GM18517 (cell line): Measurements from ENCODE around the gene NPC1.
"Not testable (repeated sequence)": the region's sequence is repeated elsewhere in the genome, so short reads cannot be mapped to it uniquely, and the experiment has no call there.

Experiments
- ATAC-seq: cut with Tn5 transposase; IDR thresholded peaks from one replicate; pipeline ENCODE4 v1.9.1; 2021; ENCODE audit warnings: mild to moderate bottlenecking, moderate library complexity; ENCODE audit not compliant: unreplicated experiment

NPC1 gene

DNA sequence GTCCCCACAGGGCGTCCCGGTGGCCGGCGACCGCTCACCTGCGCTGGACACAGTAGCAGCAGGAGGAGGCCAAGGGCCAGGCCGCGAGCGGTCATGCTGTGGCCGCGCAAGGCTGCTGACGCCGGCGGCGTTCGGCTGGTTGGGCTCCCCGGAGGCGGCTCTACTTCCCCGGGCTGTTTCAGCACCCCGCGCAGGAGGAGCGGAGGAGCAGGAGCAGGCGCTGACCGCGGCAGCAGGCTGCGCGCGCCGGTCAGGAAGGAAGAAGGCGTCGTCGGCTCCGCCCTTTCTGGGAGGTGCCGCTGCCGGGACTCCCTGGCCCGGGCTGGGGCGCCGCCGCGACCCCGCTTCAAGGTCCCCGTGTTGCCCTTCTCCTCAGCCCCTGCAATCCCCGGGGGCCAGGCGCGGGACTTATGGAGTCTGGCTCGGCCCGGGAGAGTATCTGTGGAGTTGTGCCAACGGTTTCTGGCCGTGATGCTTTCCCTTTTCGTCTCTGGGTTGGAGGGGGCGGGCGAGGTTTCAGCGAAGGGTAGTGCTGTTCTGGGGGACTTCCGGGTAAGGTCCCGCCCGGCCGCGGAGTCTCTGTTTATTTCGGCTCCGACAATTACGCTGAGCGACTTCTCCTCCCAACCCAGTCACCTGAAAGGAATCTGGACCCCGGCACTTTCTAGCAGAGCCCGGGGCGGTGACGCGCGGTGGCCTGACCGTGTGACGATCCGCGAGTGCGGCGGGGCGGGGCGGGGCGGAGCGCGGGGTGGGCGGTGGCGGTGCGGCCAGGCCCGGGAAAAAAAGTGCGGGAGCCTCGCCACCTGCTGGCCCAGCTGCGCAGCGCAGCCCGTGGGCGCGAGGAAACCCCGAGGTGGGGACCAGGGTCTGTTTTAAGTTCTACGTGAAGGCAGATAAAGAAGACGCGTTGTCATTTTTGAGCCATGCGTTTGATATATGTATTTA, at the start of gene NPC1:
Gene NPC1 (minus strand): TSS at position 258 of the 948 bp plus-strand sequence. CDS start 163 bp downstream, at position 95.
- ATAC-seq = peak; percentile 81

DNA sequence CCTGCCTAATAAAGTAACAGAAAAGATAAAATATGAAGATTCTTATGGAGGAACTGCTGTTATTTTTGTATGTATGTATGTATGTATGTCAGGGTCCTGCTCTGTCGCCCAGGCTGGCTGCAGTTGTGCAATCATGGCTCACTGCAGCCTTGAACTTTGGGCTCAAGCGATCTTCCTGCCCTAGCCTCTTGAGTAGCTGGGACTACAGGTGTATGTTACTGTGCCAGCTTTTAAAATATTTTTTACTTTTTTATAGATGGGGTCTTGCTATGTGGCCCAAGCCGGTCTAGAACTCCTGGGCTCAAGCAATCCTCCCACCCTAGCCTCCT, 49.7 kb upstream of the NPC1 start:
- ATAC-seq = no peak

DNA sequence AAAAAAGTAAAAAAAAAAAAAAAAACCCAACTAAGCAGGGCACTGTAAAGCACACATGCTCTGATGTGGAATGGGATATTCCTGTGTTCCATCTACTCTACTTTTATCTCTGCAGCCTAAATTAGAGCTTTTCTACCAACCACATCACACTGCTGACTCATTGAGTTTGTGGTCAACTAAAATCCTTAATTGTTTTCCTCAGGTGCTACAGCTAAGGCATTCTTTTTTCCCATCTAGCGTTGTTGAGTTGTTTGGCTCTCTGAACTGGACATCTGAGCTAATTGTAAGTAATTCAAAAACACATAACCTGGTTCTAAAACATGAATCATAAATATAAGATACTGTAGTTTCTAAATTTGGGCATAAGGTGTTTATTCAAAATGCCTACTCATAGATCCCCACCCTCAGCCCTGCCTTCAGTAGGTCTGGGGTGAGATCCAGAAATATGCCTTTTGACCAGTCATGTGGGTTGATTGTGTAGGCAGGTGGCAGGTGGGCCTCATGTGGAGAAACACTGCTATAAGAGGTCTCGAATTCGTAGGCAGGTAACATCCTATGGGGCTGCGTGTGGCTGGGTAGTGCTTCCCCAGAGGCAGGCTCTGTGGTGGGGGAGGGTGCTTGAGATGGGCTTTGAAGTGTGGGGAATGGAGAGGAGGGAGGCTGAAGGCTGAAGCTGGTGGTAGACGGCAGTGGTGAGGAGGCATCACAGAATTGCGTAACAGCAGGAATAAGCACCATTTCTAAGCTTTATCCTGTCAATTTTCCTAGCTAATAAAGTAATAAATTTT, 49.2 kb upstream of the NPC1 start:
- ATAC-seq = no peak

DNA sequence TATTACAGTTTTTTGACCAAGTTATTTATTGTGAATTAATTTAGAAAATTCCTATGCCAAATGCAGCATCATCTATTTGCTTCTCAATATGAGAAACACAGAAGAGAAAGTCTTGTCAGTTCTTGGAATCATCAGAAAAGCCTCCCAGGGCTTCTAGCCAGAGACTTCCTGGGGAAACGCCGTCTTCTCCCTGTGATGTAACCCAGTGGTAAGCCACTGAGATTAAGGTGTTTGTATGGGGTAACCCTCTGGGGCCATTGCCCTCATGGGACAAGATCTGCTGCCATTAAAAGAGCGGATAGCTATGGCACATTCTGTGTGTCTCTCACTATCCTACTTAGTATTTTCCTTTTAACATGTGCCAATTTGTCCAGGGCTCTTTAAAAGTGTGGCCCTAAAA, 48.4 kb upstream of the NPC1 start:
- ATAC-seq = no peak

DNA sequence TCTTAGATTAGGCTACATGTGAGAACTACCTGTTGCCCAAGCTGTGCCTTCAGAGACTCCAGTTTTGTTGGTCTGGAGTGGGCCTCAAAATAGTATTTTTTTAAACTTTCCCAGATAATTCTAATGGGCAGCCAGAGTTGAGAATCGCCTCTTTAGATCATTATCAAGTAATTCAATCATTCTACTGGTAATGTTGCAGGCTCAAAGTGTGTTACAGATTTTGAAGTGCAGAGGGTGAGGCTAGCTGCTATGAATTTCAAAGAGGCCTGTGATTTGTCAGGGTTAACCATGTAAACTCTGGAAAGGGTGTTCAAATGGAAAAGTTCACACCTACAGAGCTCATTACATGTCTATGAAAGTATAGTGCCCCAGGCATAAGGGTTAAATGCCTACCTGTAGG, 46.3 kb upstream of the NPC1 start:
- no peak for ATAC-seq

DNA sequence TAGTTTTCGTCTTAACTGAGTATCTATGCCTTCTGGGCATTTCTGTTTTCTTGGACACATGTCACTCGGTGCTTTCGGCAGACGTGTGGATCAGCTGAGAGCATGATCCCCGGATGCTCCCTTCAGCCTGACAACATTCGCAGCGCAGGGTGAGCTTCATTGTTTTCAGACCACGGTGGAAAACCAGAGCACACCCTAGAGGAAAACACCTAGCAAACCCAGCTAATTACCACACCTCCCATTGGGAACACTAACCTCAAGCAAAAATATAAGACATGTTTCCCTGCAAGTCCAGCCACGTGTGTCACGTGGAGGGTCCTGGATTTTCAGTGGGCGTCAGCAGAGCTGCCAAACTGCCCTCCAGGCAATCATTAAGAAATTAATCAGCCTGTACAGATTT, 45.4 kb upstream of the NPC1 start:
- ATAC-seq = no peak

DNA sequence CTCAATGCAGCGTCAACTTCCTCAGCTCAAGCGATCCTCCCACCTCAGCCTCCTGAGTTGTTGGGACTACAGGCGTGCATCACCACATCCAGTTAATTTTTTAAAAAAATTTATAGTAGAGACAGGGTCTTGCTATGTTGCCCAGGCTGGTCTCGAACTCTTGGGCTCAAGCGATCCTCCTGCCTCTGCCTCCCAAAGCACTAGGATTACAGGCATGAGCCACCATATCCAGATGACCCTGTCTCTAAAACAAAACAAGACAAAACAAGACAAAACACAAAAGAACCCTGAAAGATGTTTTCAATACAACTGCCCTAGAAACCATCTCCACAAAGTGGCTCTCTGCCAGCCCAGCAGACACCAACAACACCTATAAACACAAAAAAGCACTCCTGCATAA, 45.0 kb upstream of the NPC1 start:
- ATAC-seq = no peak

DNA sequence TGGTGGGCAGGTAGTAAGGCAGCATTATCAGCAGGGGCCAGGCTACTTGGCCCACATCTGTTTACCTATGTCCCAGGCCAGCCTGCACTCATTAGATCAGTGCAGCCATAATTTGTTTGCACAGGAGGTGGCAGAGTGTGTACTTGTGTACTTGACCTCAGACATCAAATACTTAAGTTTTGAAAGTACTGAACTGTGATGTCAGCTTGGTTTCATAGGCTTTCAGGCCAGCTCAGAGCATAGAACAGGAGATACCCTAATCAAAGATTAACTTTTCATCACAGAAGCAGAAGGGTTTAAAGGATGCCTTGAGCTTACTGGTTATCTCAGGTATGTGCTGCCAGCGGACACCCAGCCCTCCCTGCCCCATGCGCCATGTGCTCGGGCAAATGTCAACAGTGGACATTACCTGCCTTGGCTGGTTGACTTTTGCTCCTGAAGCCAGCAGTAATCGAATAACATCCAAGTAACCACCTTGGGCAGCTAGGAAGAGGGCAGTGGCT, 43.2 kb upstream of the NPC1 start:
- peak; percentile 92 for ATAC-seq

DNA sequence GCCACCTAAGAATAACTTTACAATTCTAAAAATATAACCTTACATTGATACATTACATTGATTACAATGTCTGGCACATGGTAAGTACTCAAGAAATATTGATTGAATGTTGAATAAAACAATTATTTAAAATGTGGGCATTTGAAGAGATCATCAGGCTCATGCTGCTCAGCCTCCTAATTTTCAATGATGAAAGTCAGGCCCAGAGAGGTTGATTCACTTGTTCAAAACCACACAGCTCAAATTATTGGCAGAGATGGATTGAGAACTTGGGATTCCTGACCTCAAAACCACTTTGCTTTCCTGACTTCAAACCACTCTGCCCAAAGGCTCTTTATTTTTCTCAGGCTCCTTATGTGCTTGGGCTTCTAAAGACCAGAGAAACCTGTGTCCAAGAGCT, 41.7 kb upstream of the NPC1 start:
- ATAC-seq = no peak

DNA sequence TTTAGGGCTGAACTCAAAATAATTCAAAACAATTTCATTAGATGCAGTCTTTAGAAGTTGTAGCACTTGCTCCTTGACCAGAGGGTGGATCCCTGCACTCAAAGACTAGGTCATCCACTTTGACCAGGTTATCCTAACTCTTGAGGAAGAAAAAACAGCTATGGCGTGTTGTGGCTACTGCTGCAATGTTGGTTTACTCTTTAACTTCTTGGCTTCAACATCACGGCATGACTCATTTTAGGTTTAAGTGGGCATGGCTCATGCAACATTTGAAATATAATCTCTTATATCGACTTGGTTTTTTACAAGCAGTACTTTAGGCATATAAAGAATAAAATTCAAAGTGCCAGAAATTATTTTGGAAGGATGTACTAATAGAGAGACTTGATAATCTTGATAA, 41.0 kb upstream of the NPC1 start:
- ATAC-seq = no peak

DNA sequence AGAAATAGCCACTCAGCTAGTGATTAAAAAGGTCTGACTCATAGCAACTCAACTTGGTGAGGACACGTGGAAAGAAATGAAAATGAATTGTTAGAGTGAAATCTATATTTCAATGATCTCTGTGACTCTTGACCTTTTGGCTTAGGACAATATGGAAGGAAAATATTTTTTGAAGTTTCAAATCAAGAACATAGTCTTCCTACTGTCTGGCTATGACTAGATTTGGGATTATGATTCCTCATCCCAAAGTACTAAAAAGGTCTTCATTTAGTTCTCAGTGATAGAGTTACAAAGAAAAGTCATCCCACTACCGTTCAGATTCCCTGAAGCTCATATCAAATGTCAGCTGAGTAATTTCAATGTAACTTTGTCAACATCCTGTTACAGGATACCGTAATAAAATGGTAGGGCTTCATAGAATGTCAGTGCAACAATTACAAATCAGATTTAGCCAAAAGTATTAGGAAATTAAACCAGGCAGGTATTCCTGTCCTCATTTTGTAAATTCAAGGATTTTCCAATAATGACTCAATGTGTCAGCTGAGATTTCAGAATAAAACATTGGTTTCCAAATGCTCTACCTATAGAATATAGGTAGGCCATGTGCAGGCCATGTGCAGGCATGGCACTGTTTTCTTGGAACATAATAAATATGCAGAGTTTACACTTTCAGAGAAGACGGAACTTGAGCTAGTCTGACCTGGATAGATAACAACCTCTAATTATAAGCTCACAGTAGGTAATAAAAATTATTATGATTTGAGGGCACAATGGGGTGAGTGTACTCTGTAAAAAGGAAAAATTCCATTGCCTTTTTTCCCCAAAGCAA, 40.4 kb upstream of the NPC1 start:
- ATAC-seq = no peak

DNA sequence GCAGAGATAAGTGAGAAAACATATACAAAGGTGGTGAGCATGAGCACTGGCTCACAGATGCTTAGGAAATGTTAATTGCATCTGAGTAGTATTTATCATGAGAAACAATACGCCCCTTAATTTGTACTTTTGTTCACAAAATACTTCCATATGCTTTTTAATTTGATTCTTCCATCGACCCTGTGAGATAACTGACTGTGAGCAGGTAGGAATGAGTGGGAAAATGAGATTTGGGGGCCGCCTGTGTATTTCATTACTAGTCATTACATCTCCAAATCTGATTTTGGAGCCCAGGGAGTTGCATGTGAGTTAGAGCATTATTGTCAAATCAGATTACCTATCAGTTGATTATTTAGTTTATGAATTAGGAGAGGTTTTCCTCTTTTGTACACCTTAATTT, 36.7 kb upstream of the NPC1 start:
- no peak for ATAC-seq

DNA sequence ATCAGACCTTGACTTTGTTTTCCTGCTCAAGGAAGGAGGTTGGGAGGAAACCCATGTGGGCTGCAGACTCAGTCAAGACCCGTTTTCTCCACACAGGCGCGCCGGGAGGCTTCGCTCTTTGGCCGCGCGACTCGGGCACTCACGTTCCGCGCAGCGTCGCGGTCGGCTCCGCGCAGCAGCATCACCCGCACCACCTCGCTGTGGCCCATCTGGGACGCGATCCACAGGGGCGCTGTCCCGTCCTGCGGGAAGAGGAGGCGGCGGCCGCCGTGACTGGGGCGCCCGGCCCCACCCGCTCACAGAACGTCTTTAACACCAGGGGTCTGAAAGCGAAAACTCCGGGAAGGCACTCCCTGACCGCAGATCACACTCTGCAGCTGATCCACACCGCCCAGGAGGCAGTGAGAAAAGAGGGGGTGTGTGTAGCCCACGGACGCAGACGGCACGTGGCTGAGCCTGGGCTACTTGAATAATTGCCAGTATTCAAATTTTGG, 33.1 kb upstream of the NPC1 start:
- no peak for ATAC-seq

DNA sequence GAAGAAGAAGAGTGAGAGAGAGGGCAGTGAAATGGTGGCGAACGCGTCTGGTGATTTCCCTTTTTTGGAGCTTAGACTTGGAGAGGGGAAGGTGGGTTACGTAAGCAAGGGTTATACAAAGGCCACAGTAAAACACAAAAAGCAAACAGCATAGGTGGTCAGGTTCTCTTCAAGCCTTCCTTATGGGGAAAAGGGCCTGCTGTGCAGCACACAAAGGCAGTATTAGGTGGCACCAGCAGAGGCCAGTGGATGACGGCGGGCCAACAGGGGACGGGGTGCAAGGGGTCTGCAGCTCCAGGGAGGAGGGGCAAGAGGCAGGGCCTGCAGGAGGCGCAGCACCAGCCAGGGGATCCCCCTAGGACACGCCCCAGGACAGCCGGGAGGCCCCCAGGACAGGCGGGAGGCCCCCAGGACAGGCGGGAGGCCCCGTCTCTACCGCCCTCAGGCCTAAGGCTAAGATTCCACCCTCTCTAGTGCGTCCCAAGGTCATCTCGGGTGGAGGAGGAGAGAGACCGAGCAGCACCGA, 32.6 kb upstream of the NPC1 start:
- no peak for ATAC-seq

DNA sequence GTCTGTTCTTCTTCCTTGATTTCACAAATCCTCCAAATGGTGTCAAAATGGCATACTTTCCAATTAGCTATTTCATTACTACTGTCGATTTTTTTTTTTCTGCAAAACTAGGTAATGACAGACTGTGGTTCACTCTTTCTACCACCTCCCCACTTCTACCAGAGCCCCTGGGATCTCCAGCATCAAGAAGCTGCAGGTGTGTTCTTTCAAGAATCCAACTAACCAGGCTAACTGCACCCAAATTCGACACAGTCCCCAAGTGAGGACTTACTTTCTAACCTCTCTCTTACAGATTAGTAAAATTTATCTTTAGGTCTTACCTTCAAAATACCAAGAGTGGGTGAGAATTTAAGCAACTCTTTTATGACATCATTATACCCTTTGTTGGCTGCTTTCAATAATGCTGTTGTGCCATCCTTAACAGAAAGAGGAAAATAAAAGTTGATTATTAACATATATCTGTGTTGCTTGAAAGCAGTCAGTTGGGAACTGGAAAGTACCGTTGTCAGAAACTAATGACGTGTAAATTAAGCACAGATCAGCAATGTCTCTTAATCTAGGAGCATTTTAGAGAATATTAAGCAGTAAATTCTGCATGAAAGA, 31.2 kb upstream of the NPC1 start:
- peak; percentile 68 for ATAC-seq

DNA sequence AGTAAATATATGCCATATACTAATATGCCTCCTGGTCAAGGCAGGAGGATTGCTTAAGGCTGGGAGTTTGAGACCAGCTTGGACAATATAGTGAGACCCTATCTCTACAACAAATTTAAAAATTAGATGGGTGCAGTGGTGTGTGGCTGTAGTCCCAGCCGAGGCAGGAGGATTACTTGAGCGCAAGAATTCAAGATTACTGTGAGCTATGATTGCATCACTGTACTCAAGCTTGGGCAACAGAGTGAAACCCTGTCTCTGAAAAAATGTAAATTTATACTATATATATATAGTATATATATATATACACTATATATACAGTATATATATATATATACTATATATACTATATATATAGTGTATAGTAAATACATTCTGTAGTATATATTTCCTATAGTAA, 30.0 kb upstream of the NPC1 start:
- no peak for ATAC-seq

DNA sequence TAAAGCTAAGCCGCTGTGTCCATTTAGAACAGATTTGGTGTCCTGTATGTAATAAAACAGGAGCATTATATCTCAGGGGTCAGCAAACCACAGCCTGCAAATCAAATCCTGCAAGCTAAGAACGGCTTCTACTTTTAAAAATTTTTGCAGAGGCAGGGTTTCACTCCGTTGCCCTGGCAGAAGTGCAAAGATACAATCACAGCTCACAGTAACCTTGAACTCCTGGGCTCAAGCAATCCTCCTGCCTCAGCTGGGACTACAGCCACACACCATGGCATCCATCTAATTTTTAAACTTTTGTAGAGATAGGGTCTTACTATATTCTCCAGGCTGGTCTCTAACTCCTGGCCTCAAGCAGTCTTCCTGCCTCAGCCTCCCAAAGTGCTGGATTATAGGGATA, 28.6 kb upstream of the NPC1 start:
- ATAC-seq = no peak

DNA sequence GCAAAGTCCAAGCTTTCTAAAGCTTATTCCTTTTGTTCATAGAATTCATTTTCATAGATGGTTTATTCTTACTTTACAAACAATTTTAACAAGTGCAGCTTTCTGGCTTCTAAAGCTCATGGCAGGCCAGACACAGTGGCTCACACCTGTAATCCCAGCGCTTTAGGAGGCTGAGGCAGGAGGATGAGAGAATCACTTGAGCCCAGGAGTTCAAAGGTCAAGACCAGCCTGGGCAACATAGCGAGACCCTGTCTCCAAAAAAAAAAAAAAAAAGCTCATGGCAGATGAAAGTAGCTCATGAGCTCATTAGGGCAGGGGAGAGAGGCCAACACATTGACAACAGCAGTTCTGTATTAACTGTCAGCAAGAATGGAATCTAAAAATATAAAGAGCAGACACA, 28.1 kb upstream of the NPC1 start:
- no peak for ATAC-seq

DNA sequence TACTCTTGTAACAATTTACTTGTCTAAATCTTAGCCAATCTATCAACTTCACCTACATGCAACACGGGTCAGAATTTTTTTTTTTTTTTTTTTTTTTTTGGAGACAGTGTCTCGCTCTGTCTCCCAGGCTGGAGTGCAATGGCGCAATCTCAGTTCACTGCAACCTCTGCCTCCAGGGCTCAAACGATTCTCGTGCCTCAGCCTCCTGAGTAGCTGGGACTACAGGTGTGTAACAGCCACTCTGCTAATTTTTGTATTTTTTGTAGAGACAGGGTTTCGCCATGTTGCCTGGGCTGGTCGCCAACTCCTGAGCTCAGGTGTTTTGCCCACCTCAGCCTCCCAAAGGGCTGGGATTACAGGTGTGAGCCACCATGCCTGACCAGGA, 26.8 kb upstream of the NPC1 start:
- not testable (repeated sequence) for ATAC-seq

DNA sequence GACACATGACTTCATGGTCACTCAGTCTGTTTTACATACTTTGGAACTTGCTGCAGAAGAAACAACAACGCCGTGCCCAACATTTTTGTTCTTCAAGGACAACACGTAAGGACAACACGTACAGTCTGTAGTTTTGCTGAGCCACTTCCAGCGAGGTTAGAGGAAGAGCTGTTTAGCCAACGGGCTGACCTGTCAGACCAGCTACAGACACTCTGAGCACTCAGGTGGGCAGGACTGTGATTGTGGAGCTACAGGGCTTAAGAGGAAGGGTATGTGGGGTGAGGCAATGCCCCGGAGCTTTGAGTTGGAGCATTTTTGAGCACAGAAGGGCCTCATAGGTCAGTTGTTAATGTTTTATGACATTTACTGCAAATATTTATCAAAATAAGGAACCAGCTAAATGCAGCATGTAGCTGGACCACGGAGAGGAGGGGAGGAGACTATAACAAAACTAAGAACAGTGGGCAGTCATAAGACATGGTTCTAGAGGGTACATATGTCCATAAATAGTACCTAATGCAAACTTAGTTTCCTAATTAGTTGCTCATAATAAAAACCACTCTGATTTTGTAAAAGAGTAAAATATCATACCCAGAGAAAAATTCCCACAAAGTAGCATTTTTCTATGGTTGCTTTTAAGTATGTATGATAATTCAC, 26.3 kb upstream of the NPC1 start:
- peak; percentile 41 for ATAC-seq
